CD4-positive, alpha-beta T cell treated with Interleukin-17A for 1 hour (primary cell): ENCODE measurements around the gene EFL1.
"Not testable (repeated sequence)": the region's sequence is repeated elsewhere in the genome, so short reads cannot be mapped to it uniquely, and the experiment has no call there.

Source experiments
- DNase-seq: peaks from one replicate; pipeline ENCODE4 v3.0.0-alpha.2; 2020

Gene EFL1

DNA sequence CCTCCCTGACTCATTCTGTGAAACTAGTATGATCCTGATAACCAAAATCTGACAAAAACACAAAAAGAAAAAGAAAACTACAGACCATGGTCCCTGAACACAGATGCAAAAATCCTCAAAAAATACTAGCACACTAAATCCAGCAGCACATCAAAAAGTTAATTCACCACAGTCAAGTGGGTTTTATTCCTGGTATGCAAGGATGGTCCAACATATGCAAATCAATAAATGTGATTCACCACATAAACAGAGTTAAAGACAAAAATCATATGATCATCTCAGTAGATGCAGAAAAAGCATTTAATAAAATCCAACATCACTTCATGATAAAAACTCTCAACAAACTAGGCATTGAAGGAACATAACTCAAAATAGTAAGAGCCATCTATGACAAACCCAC, 12.9 kb upstream of the EFL1 start:
- DNase-seq: no peak

DNA sequence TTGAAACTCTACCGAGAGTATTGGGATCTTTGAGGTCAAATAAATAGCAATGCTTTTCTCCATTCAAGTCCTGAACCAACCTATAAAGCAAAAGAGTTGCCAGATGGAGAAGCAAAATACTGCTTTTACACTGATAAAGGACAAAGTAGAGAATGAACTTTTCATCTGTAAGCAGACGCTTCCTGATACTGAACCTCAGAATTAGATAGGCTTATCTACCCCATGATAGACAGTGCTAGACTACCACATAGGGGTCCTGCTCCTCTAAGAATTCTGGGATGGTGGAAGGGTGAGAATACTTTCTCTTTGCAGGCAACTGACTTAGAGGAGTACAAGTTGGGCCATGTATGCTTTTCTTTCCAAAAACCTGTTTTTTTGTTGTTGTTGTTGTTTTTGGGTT, 9.6 kb upstream of the EFL1 start:
- DNase-seq: no peak

DNA sequence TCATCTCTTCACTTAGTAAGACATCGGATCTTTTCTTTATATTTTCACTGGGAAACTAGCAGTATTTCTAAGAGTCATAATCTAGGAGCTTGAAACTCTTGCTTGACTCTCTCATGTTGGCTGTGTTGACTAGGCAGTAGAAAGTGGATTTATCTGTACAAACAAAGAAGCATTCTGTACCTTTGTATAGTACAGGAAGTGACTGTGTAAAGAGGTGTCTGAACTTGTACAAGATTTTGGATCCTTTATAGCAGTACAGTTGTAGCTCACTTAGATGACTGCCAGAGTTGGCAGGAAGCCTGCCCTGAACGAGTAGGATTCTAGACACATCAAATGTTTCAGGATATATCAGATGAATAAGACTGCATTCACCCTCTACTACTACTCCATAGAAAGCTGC, 5.9 kb upstream of the EFL1 start:
- not testable (repeated sequence) for DNase-seq

DNA sequence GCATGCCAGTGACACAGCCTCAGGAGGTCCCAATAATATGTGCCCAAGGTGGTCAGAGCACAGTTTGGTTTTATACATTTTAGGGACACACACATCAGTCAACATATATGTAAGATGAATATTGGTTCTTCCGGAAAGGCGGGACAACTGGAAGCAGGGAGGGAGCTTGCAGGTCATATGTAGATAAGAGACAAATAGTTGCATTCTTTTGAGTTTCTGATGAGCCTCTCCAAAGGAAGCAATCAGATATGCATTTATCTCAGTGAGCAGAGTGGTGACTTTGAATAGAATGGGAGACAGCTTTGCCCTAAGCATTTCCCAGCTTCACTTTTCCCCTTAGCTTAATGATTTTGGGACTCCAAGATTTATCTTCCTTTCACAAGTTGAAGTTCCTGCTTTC, 4.6 kb upstream of the EFL1 start:
- DNase-seq: not testable (repeated sequence)

DNA sequence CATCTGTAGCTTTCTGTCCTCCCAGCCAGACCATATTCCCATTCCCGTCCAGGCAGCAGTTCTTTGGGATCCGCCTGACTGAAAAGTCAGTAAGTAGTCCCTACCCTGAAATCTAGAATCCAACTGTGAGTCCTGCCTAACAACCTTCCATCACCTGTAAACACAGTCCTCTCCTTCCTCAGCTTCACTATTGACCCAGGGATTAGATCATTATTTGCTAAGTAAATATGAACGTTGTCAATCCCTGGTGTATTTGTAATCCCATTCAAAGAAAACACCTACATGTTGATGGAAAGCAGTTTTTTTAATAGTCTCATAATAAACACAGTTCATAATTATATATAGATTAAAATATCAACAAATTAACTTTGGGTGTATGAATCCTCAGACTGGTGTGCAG, 816 bp upstream of the EFL1 start:
- no peak for DNase-seq

DNA sequence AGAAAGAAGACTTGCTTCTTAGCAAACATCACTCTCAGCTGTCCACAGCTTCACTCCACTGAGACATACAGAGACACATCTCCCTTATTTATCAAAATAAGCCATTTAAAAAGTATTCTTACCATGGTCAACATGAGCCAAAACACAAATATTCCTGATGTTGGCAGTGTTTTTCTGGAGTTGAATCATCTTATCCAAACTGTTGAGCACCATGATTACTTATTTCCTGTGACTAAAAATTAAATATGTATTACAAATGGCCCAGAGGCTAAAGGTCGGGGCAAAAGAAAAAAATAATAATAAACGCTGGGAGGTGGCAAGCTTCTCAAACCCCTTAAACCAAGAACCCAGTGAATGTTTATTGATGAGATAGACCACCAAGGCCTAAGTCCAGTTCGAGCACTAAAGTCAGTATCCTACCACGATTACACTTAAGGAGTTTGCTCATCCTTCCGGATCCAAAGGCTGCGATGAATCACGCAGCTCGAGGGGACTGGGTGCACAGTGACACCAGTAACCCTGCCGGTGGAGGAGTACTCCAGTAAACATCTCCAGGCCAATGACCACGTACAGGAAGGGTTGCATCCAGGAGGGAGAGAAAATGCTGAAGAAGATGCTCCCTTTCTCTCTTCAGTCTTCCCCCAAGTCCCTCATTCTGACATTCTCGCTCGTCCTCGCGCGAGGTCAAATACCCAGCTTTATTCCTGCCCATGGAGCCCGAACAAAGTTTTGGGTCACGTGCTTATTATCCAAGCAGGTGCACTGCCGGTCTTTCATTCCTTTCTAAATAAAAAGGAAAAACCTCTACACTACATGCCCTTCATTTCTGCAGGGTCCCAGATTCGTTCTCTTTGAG, 740 bp downstream of the EFL1 start:
- DNase-seq: peak; percentile 25

DNA sequence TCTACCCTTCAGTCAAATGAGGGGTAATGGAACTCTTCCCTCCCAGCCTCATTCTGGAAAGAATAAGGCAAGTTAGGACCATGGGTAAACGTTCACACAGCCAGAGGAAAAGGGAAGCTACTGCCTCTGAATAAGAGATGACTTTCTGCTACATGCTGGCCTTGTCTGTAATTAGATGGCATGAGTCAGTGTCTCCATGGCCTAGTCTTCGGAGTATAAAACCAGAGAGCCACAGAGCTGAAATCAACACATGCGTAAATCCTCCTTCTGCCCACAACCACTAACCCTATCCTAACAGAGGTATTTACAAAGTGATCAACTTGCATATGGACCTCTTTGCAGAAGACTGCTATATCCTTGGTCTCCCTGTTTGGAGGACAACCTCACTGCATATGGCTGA, 14.3 kb downstream of the EFL1 start:
- not testable (repeated sequence) for DNase-seq

DNA sequence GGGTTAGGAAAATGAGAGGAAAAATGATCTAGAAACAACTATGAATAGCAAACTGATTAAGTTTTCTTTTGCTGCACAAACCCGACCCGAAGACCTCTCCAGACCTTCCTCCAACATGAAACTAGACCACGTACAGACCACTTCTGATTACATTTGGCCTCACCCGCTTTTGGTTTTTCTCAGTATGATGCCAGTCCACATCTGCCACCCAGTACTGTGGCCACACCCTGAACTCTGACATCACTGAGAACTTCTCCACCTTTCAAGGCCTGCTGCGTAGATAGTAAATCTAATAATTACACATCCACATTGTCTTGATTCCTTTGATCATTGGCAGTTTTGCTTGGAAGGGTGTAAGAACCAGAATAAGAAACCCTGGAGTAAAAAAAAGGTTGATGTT, 16.6 kb downstream of the EFL1 start:
- DNase-seq: not testable (repeated sequence)

DNA sequence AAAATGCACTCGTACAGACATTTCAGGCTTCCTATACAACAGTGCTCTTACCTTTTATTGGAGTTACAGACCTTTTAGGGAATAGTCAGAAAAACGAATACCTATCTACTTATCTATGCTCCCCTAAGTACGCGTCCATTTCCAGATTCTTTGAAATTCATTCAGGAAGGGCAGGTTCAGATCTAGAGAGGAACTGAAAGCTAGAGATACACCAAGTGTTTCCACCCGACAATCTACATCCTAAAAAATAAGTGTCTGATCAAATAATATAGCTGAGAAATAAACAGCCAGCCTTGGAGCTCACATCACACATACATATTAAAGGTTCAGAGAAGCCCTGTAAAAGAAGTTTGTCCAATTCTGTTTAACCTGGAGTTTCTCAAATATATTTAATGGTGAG, 18.9 kb downstream of the EFL1 start:
- not testable (repeated sequence) for DNase-seq

DNA sequence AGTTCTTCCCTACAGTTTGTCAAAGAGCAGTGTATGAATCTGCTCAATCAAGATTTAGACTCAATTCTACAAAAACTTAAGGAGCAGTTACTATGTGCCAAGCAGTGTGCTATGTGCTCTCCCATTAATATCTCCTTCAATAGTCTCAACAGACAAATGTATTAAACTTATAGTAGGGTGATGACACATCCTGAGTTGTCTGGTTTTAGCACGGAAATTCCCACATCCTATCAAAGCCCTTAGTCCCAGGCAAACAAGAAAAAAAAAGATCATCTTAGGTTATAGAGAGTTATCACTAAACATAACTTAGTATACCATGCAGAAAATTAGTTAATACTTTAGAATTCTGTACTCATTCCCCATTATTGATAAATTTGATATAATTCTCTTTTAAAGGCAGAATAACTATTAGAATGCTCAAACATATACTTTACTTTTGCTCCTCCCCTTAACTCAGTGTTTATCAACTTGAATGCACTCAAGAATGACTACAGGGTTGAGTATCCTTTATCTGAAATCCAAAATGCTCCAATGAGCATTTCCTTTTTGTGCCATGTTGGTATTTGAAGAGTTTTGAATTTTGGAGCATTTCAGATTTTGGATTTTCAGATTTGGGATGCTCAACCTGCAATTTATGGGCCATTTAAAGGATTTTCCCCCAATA, 20.6 kb downstream of the EFL1 start:
- DNase-seq: not testable (repeated sequence)

DNA sequence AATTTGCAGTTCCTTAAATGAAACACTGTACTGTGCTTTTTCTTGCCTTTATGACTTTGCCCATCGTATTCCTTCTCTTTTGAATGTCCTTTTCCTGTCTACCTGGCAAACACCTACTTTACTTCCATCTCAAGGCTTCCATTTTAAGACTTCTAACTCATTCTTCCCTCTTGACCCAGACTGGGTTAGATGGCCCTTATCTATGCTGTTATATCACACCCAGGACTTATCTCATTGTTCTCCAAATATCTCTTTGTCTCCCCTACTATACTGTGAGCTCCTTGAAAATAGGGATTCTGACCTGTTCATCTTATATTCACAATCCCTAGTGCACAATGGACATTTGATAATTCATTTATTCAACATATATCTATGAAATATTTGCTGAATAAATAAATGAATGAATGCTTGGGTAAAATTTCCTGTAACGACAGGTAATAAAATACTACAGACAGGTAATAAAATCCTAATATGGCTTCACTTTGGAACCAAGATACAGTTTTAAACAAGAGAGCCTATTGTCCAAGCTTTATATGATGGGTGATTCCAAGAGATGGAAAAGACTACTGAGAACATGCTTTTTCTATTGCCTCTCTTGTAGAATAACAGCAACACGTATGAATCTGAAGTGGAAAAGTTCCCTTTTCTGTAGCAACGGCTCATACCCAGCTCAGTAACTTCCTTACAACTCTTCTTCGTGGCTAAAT, 22.7 kb downstream of the EFL1 start:
- DNase-seq: no peak

DNA sequence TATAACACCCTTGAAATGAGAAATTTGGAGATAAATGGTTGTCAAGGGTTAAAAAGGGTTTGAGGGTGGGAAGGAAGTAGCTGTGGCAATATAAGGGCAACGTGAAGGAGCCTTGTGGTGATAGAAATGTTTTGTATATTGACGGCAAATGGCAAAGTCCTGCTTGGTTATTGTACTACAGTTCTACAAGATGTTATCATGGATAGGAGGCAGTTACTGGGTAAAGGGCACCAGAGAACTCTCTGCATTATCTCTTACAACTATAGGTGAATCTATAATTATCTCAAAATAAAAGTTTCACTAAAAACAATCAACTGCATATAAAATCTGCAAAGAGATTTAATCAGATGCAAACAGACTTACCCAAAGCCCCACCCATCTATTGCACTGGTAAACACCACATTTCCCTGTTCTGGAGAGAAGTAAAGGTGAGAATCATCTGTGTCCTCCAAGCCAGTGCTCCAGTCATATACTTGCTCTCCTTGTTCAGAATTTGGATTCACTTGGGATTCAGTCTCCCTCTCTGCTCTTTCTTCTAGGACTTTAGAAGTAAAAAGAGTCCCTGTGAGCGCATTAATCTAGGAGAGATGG, 24.5 kb downstream of the EFL1 start:
- not testable (repeated sequence) for DNase-seq

DNA sequence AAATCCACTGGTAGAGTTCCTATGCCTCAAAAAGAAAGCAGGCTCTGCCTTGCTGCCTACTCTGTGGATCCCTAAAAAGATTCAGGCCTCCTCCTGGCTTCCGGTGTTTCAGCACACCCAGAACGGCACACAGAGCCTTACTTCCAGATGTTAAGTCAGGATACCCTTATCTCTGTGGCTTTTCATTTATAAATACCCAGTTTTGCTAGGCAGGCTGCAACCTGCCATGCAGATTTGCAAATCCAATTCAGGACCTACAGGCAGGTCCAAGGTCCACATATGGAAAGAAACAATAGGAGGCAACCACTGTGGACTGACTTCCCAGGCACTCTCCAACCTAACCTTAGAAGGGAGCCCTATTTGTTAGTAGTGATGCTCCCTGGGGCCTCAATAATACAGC, 30.7 kb downstream of the EFL1 start:
- DNase-seq: no peak

DNA sequence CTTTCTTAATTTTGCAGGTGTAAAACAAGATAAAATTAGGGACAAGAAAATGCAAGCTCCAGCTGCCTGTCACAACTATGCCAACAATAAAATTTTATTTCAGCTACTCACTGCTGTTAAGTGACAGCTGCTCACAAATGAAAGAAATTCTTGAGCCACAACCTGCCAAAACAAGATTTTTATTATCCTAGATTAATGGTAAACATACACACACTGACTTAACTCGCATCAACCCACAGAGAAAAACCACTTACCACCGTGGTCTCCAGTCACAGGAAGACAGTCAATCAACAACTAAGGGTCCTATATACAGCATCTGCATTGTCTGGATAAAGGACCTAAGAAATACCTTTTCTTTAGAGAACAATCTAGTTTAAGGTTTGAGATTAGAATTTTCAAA, 31.3 kb downstream of the EFL1 start:
- no peak for DNase-seq

DNA sequence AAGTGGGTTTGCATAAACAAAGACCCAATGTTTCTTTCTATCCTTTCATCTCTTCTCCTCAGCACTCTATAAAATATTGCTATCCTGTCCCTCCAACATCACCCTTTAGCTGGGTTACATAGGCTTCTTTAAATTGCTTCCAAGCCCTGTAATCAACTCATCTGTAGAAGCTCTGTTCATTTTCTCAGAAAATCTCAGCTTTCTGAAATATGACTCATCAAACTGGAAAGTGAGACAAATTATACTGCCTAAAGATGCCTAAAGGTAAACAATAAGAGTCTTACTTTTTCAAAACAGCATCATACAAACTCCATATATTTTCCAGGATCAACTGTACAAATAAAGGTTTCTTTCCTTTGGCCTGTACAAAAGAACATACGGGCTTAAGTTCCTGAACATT, 33.8 kb downstream of the EFL1 start:
- DNase-seq: no peak

DNA sequence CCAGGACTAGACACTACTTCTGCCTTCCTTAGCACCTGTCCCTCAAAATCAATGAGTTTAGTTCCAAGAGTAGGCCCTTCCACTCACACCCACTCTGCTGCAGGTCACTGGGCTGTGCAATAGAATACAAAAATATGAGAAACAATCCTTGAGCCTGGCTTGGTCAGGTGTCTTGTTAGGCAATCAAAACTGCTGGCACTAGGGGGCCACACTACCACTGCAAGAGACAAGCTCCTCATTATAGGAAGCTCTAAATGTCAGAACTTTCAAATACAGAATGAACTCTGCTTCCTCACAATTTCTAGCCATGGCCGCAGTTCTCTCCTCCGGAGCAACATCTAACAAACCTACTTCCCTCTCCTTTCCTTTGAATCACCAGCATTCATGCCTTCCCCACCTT, 41.0 kb downstream of the EFL1 start:
- not testable (repeated sequence) for DNase-seq

DNA sequence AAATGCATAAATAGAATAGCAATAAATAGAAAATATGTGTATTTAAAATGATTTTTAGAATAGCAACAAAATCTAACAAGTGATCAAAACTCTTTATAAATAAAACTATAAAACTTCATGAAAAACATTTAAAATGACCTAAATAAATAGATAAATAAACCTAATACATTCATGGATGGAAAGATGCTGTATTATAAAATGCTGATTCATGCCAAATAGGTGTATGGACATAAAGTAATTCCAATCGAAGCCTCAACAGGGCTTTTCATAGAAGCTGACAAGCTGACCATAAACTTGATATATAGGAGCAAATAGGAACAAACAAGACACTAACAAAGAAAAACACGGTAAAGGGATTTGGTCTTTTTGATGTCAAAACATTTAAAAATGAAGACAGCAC, 46.4 kb downstream of the EFL1 start:
- not testable (repeated sequence) for DNase-seq

DNA sequence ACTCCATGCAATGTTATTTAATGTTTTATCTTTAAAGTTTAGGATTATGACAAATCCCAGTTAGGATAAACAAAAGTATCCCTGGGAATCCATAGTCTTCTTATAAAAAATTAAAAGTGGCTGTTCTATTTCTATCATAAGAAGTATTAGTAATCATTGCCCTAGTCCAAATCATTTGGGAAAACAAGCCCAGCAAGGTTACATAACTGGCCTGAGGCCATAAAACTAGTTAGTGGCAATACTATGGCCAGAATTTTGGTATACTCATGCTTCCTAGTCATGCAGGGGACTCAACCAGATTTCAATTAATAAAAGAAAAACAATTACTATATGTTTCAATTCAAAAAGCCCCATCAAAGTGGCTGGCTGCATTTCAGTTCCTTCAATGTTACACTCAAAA, 50.3 kb downstream of the EFL1 start:
- not testable (repeated sequence) for DNase-seq

DNA sequence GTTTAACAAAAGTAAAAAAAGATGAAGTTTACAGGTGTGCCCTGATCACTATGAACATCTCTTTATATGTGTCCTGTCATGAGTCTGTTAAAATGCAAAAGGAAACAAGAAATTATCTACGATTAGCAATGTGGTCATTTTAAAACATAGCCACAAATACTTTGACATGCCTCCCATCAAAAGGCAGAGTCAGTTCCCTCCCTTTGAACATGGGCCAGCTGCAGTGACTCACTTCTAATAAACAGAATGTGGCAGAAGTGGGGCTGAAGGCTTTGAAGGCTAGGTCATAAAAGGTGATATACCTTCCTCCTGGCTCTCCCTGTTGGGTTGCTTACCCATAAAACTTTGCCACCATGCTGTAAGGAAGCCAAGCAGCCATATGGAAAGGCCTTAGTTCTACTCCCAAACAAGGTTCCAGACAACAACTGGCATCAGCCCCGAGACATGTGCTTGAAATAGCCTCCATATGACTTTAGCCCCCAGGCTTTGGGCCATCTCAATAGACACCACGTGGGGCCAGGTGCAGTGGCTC, 52.4 kb downstream of the EFL1 start:
- DNase-seq: not testable (repeated sequence)

DNA sequence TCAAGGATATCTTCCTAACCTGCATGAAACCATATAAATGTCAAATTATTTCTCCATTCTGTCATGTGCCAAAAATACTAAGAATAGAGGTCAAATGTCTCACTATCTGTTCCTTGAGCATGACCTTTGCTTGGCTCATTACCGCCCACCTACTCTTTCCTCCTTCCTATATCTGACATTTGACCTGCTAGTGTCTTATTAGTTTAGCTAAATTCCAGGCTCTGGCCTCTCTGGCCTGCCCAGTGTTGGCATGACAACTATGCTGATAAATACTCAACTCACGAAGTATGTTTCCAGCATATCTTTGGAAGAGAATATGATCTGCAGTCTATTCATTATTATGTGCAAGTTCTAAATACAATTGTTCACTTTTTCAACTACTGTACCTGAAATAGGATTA, 58.0 kb downstream of the EFL1 start:
- not testable (repeated sequence) for DNase-seq

DNA sequence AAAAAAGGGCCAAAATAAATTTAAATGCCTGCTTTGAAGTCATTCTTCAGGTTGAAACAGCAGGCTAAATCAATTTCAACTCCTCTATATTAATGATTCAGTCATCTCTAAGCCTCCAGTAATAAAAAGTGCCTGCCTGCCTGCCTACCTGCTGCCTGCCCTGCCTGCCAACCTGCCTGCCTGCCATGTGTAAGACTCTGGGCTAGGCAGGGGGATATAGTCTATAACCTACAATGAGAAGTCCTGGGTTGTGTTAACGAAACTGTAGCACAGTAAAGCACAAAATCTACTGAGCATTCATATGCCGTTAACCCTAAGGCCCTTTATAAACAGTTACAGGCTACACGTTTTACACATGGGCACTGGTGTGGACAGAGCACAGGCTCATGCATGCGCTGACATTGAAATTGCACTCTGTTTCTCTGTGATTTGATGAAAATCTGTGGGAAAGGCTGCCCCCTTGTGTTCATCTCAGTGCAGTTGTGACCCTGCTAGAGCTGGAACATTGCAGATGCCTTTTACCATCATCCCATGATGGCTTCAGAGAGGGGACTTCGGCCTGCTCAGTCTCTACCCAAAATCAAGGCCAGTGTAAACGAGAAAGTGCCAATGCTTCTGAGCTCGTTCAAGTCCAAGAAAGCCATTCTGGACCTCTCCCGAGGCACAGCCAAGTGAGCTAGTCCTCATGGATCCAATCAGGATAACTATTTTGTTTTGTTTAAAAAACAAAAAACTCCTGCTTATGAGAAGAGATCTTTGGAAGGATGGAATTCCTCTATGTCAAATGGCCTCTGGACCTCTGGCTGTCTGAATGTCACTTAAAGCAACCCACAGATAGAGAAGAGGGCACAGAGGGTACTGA, 64.6 kb downstream of the EFL1 start:
- DNase-seq: peak; percentile 60

DNA sequence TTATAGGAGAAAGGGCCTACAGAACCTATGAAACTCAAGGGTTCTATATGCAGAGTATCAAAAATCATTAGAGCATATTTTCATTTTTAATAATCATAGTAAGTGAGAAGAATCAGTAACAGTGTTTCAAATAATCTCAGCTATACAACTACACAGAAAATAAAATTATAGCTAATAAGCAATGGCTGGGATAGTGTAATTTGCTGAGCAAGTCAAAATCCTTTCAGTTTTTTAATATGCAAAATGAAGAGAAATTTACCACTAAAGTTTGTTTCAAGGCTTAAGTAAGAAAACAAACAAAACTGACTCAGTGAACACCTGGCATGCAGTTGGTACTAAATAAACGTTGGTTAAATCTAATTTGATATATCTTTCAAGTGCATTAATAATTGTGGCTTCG, 66.2 kb downstream of the EFL1 start:
- no peak for DNase-seq
